Ishikawa (cell line): ENCODE results near the gene ALDH3B2.

Experiments
- FOXM1 ChIP-seq: IDR thresholded peaks from 2 replicates; pipeline ENCODE4 v1.6.1; 2012; ENCODE audit warnings: low read depth, borderline replicate concordance
- NFIC ChIP-seq: IDR thresholded peaks from 2 replicates; pipeline ENCODE4 v1.6.1; 2012
- TAF1 ChIP-seq: IDR thresholded peaks from 2 replicates; pipeline ENCODE4 v1.6.1; 2012; ENCODE audit warnings: low read depth, mild to moderate bottlenecking

DNA sequence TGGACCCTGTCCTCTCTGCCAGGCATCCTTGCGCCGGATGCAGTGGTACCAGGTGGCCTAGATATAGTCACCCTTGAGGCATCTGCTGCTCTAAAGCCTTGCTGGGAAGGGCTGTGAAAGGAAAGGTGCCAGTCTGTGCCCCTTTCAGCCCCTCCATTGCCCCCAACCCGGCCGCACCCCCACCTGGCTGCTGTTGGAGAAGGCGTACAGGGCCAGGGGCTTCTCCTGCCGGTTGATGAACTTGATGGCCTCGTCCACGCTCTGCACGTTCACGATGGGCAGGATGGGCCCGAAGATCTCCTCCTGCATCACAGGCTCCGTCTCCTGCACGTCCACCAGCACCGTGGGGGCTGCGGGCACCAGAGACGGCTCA is 10.2 kb downstream of the ALDH3B2 start:
- TF ChIP-seq FOXM1: no peak
- no peak for TF ChIP-seq NFIC
- no peak for TF ChIP-seq TAF1
